ENCODE data around the gene HYI. TPM values are rescaled to one million over a fixed set of nuclear protein-coding genes. Genes with fewer than 3 reads are reported as not detected.
"Not testable (repeated sequence)": the region's sequence is repeated elsewhere in the genome, so short reads cannot be mapped to it uniquely, and the experiment has no call there.

HYI gene
- total RNA-seq, 1 donor from 2014 or later: 32.1 TPM

DNA sequence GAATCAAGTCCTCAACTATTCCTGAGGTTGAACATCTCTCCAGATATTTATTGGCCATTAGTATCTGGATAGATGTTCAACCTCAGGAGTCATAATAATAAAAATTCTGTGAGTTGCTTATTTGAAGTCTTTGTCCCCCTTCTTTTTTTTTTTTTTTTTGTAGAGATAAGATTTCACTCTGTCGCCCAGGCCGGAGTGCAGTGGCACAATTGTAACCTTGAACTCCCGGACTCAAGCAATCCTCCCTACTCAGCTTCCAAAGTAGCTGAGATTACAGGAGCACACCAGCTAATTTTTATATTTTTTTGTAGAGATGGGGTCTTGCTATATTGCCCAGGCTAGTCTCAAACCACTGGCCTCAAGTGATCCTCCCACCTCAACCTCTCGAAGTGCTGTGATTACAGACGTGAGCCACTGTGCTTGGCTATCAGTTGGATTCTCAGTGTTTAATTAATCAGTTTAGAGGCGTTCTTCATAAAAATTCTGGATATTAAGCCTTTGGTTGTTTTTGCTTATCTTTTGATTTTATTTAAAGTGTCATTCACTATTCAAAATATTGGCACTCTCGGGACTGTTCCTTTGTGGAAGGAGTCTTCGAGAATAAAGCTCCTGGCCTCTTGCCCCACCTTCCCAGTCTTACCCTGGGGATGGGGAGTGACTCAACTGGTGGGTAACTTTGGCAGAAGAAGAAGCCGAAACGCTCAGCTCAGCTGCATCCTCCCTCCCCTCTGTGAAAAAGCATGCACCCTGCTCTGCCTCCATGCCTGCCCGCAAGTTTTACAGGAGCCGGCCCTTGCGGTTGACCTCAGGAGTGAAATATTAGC is 11.2 kb upstream of the HYI start:
- DNase-seq: no peak

DNA sequence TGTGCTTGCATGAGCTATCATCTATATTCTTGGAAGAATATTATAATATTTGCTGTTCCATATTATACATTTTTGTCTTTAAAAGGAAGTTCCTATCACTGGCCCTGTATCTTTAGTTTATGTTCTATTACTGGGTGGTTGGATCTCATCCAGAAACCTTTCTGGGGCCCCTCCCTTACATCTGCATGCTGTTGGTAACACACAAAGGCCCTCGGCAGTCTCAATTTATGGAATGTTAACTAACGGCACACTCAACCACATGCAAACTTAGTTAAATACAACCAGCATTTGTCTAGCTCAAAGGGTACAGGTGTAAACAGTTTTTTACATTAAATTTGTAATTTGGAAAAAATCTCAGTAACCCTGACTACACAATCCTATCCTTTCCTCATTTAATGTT is 9.7 kb upstream of the HYI start:
- no peak for DNase-seq

DNA sequence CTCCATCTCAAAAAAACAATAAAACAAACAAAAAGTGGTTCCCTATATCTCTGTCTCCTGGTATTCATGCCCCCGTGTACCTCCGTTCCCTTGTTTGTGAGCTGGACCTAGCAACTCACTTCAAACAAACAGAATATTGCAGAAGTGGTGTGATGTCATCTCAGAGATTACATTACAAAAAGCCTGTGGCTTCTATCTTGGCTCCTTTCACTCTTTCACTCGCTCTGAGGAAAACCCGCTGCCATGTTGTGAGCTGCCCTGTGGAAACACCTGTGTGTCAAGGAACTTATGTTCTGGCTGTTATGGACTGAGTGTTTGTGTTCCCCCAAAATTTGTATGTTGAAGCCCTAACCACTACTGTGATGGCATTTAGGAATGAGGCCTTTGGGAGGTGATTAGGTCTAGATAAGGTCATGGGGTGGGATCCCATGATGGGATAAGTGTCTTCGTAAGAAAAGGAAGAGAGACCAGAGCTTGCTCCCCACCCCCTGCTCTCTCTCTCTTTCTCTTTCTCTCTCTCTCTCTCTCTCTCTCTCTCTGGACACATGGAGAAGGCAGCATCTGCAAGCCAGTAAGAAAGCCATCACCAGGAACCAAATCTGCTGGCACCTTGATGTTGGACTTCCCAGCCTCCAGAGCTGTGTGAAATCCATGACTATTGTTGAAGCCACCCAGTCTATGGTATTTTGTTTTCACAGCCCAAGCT is 7.4 kb upstream of the HYI start:
- no peak for DNase-seq

DNA sequence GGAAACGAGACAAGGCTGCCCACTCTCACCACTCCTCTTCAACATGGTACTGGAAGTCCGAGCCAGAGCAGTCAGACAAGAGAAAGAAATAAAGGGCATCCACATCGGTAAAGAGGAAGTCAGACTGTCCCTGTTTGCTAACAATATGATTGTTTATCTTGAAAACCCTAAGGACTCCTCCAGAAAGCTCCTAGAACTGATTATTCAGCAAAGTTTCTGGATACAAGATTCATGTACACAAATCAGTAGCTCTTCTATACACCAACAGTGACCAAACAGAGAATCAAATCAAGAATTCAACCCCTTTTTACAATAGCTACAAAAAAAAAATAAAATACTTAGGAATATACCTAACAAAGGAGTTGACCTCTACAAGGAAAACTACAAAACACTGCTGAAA is 4.6 kb upstream of the HYI start:
- DNase-seq: not testable (repeated sequence)

DNA sequence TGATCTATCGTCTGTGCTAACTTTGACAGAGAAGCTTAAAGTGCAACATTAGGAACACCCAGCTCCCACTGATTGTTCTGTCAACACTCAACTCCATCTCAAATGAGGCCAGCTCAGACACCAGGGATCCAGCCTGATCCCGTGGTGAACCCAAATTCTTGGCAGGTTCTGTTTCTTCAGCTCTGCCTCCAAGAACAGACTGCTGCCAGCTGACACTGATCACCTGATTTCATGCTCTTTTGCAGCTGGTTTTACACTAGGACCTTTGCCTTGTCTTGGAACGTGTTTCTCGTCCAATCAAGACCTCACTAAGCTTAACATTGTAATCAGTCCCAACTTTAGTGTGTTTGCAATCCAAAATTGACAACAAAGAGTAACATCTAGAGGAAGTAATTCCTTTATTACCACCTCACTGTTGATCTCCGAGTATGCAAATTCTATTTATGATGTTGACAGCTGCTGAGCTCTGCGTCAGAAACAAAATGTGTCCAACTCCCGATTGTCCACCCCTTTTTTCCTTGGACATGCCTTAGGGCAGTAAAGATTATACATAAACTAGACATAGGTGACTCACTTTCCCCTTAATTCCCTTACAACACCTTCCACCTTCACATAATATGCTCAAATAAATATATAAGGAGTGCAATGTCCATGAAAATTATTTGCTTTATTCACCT is 1.6 kb upstream of the HYI start:
- no peak for DNase-seq

DNA sequence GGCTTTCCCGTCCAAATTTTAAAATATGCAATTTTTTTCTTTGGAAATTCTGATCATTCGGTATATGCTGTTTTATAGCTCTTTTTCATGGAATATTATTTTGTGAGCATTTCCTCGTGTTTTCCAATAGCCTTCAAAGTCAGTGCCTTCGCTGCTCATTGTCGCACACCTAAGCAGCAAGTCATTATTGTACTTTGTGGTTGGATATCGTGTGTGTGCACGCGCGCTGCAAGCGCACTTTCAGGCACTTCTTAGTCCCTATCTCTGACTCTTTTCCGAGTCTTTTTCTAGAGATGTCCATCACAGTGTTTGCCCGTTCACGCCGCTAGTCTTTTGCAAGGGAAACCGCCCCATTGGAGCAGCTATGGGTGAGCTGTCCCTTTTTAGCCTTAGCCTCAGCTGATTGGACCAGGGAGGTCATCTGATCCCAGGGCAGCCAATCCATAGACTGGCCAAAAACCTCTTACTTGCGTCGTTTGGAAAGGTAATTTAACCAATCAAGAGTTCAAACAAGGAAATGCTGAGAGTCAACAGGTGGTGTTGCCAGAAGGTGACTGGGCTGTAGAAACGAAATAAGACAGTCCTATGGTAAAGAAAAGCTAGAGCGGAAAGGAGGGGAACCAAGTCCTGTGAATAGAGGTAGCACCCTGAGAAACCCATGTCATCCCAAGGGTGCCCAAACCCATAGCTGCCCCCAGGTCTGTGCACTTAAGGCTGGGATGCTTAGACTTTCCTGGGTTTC is 710 bp upstream of the HYI start:
- DNase-seq: peak; percentile 72

DNA sequence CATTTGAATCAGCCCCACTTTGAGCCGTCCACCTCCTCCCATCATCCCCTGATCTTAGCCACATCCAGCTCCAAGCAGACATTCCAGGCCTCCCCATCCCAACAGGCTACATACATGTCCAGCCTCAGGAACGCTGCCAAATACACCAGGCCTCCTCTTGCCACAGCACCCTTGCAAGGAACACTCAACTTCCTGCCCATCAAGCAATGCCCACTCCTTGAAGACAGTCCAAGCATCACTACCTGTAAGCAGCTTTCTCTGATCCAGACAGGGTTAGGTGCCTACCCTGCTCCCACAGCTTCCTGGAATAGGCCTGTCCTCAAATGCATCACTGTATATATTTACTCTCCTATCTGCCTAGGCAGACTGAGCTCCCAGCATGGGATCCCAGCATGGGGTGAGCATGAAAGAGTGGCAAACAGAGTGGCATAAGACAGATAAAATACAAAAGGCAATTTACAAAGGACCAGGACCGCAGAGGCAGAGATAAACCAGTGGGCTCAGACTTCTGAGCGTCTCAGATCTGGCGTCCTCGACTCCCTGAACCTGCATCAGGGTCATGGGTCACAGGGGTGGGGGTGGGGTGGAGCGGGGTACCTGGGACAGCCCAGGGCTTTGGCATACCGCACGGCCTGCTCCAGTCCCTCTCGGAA is 816 bp downstream of the HYI start:
- no peak for DNase-seq

DNA sequence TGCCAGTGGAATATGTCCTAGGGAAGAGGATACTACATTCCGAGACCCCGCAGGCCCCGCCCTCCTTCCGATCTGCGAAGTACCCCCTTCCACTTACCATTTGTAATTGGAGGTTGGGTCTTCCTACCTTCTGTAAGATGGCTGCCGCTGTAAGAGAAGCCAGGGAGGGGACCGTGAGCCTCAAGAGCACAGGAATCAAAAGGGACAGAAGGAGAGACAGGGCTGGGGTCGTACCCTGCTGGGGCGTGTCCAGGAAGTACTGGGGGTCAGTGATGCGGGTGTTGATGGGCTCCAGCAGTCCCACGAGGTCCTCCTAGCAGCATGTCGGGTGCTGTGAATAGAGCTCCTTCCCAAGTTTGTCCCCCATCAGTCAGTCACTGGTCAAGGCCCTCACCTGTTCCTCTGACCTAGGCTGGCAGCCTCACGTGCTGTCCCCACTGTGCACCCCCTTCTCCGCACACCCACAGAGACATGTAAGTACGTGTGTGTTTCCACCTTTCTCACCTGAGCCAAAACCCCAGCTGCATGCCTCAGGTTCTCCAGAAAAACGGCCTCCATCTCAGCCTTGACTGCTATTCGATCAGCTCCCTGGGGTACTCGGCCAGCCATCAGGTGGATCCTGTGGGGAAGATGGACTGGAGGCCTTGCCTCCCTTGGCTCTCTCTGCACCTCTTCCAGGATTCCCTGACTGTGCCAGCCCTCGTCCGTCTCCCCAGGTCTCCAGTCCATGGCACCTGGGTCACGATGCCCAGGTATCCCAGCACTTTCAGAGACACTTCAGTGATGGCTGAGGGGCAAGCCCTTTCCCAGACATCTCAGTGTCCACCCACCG is 1.8 kb downstream of the HYI start:
- no peak for DNase-seq

DNA sequence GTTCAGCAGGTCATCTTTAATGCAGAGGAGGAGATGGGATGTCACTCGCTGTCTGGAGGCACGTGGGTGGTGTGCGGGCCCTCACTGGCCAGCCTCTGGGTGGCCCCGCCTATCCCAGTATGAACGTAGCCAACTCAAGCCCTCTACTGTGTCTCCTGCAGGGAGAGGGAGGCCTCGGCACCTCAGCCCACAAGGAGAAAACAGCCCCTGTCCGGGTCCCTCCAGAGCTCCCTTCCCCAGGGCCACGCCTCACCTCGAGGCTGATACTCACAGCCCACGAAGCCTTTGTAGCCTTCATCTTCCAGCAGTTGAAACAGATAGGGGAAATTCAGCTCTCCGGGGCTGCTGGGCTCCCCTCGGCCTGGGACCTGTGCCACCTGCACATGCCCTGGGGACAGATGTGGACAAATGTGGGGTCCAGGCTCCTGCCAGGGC is 2.6 kb downstream of the HYI start:
- DNase-seq: no peak

DNA sequence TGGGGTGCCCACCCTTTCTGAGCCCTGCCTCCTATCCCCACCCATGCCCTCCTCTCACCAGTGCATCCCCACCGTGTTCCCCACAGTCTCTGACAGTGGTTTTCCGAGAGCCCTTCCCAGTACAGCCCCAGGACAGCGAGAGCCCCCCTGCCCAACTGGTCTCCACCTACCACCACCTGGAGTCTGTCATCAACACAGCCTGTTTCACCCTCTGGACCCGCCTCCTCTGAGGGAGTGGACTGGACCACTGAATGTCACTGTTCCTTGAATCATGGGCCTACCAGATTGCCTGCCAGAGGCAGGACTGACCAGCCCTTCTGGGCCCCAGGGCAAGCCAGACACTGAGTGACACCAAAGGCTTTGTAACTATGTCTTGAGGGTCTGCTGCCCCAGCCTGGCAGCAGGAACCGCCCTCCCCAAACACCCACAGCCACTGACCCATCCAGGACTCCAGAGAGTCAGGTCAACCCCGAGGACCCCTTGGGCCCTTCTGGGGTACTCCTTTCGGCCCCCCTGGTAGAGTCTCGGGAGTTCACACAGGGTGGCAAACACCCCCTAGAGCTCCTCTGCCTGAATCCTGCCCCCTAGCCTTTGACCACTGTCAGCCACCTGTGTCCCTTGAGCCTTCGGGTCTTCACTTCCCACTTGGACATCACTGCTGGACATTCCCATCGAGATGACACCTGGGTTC is 3.3 kb downstream of the HYI start:
- DNase-seq: no peak

DNA sequence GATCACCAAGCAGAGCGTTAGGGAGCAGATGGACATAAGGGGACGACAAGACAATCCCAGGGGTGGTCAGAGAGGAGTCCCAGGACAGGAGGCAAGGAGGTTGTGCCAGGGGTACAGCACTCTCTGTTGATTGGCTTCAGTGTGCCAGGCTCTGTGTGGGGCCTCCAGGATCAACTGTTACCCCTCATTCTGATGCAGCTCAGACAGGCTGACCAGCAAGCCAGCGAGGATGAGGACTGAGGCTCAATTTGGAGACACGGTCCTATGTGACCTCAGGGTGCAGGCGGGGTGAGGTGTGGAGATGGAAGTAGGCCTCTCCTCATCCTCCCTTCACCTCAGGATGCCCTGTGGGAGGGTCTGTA is 4.0 kb downstream of the HYI start:
- DNase-seq: no peak

DNA sequence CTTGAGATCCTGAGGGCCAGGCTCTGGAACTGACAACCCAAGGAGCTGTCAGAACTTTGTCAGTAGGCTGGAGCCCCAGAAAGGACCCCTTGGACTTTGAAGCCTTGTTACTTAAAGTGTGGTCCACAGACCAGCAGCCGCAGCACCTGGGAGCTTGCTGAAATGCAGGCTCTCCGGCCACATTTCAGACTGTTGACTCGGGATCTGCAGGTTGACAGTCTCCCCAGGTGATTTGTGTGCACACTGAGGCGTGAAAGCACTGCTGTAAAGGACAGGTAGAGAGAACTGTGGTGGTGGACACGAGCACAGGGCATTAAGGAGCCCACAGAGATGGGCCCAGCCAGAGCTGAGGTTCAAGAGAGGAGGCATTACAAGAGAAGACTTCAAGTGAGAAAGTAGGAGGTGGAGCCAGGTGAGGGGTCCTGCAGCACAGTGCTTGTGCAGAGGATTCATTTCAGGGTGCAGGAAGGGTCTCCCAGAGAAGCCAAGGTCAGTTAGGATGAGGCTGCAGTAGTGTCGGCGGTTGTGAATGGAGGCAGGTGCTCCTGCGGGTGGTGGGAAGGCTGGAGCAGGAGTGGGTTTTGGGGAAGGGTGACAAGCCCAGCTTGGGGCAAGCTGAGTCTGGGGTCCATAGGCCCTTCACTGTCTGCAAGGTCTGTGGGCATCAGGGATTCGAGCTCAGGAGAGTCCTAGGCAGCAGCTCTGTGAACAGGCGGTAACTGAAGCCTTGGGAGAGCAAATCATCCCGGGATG is 4.6 kb downstream of the HYI start:
- DNase-seq: no peak

DNA sequence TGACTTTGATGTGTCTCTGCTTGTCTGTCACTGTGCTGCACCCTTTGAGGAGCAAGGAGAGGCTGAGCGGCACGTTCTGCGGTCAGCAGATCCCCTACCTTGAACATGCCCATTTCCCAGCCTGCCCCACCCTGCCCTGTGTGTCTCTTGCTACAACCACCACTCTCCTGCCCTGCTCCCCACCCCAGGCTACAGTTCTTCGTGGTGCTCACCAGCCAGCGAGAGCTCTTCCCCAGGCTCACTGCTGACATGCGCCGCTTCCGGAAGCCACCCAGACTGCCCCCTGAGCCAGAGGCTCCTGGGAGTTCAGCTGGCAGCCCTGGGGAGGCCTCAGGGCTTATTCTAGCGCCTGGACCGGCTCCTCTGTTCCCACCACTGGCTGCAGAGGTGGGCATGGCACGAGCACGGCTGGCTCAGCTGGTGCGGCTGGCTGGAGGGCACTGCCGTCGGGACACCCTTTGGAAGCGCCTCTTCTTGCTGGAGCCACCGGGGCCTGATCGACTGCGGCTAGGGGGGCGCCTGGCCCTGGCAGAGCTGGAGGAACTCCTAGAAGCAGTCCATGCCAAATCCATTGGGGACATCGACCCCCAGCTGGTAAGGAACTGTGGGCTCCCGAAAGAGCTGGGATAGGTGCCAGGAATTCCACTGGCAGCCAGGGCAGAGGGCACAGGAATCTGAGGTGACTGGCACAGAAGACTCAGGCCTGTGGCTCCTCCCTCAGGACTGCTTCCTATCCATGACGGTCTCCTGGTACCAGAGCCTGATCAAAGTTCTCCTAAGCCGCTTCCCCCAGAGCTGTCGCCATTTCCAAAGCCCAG is 5.6 kb downstream of the HYI start:
- DNase-seq: no peak

DNA sequence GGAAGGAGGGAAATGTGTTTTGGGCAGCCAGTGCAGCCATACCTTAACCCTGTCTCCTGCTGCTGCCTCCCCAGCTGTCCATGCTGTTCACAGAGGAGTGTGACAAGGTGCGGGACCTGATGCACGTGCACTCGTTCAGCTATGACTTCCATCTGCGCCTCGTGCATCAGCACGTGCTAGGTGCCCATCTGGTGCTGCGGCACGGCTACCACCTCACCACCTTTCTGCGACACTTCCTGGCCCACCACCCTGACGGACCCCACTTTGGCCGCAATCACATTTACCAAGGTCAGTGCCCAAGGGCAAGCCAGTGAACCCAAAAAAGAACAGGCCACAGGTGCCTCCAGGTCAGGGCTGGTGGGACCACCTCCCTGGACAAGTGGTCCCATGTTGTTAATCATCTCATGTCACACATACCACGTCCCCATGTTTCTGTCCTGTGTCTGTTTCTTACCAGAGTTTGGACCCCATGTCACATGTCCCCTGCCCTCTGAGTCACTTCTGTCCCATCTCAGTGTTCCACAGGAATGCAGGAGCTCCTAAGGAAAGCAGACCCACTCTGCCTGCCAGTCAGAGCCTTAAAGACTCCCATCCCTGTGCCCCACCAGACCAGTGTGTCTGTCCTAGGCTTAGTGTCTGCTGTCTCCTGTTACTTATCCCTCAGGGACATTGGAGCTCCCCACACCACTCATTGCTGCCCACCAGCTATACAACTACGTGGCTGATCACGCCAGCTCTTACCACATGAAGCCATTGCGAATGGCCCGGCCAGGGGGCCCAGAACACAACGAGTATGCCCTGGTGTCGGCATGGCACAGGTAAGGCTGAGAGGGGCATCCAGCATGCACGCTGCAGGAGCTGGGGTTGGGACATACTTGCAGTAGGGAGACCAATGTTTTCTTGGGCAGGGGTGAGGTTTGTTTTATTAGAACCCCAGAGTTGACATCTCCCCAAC is 6.6 kb downstream of the HYI start:
- no peak for DNase-seq

DNA sequence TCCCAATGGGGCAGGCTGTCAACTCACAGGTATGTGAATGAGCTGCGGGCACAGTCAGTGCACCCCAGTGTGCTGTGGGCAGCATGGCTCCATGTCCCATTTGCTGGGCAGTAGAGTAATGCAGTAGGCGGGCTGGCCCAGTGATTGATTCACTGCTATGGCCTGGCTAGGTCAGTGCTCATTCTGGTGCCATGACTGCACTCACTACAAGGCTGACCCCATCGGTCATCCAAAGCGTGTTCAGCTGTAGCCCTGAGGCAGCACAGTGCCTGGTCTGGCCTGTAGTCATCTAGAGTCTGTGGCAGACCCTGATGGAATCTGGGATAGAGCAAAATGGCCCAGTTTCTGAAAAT is 7.4 kb downstream of the HYI start:
- no peak for DNase-seq

DNA sequence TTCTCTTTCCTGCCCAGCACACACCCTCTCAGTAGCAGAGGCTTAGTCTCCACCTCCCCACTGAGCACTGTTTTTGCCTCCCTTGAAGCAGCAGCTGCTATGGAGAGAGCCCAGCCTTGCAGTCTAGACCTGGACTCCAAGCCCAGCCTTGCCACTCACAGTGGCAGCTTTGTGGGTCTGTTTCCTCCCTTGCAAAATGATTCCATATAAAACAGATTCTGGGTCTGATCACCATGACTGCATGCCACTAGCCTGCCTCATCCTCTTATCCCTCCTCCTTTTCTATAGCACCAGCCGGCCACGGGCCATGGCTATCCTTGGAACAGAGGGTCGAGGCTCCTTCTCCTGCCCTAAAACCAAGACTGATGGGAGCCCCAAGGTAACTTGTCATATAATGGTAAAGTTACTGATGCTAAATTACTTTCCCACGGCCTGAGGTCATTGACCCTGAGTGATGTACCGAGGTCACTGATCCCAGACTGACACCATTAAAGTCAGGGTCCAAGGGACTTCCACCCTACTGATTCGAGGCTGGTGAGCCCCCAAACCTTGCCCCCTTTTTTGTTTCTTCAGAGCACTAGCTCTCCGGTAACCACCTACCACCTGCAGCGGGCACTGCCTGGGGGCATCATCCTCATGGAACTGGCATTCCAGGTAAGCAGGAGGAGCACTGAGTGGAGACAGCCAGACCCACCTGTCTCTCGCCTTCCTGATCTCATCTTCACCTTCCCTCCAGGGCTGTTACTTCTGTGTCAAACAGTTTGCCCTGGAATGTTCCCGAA is 7.9 kb downstream of the HYI start:
- DNase-seq: no peak

DNA sequence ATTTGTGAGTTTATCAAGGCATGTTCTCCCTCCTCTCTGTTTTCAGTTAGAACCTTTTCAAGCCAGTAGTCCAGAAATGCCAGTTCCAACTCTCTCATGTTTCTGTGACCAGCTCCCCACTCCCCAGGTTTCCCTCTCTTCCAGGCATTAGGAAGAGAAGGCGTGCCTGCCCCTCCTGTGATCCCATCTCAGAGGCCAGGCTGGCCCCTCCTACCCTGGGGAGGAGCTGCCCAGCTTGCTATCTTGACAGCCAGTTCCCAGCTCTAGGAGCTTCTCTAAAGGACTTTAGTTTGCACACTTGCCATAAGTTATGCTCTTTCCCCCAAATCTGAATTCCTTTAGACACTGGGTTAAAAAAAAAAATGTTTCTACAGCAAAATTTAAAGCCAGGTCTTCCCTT is 8.9 kb downstream of the HYI start:
- DNase-seq: no peak

All from occipital lobe (tissue), 2 donors.